ENCODE results near the gene SPTLC2. TPM values are rescaled to one million over a fixed set of nuclear protein-coding genes. Genes with fewer than 3 reads are reported as not detected.

Gene SPTLC2
- total RNA-seq, 4 donors from 2014 or later: 13.2 to 35.2 (median 20.5) TPM

DNA sequence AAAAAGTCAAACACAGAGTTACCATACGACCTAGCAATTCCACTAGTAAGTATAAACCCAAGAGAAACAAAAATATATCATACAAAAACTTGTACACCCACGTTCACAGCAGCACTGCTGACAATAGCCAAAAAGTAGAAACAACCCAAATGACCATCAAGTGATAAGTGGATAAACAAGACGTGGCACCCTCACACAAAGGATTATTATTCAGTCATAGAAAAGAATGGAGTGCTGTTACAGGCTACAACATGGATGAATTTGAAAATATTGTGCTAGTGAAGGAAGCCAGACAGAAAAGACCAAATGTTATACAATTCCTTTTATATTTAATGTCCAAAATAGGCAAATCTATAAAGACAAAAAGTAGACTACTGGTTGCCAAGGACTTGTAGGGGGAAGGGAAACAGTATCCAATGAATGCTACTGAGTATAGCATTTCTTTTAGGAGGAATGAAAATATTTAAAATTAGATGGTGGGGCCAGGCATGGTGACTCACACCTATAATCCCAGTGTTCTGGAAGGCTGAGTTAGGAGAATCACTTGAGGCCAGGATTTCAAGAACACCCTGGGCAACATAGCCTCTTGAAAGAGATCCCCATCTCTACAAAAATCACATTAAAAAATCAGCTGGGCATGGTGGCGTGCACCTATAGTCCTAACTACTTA is 41.9 kb downstream of the SPTLC2 start:
- no peak for ATAC-seq
- H3K27me3 ChIP-seq: no peaks in the 10 kb centered on the region
- 39 to 45% methylated on average over 4 of the region's 4 CpGs for WGBS, 2 donors (ENCODE audit: low coverage in 1 of 2)
- TF ChIP-seq POLR2A (IDR thresholded peaks at IDR 0.05) (no peak), POLR2AphosphoS5 (IDR thresholded peaks at IDR 0.05) (no peak), EP300 (IDR thresholded peaks at IDR 0.05) (no peak)
- TF ChIP-seq, protein P1, sequence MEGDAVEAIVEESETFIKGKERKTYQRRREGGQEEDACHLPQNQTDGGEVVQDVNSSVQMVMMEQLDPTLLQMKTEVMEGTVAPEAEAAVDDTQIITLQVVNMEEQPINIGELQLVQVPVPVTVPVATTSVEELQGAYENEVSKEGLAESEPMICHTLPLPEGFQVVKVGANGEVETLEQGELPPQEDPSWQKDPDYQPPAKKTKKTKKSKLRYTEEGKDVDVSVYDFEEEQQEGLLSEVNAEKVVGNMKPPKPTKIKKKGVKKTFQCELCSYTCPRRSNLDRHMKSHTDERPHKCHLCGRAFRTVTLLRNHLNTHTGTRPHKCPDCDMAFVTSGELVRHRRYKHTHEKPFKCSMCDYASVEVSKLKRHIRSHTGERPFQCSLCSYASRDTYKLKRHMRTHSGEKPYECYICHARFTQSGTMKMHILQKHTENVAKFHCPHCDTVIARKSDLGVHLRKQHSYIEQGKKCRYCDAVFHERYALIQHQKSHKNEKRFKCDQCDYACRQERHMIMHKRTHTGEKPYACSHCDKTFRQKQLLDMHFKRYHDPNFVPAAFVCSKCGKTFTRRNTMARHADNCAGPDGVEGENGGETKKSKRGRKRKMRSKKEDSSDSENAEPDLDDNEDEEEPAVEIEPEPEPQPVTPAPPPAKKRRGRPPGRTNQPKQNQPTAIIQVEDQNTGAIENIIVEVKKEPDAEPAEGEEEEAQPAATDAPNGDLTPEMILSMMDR (IDR thresholded peaks at IDR 0.05): no peak
- no peak overlapping the region for H3K4me3 ChIP-seq
- no peak overlapping the region for H3K27ac ChIP-seq
- H3K36me3 ChIP-seq: peaks cover 0 to 38% of the 10 kb centered on the region in 2 donors
- H3K4me1 ChIP-seq: peaks cover 0 to 5% (median 0%) of the 10 kb centered on the region in 3 donors
- no peaks in the 10 kb centered on the region for H3K9me3 ChIP-seq

DNA sequence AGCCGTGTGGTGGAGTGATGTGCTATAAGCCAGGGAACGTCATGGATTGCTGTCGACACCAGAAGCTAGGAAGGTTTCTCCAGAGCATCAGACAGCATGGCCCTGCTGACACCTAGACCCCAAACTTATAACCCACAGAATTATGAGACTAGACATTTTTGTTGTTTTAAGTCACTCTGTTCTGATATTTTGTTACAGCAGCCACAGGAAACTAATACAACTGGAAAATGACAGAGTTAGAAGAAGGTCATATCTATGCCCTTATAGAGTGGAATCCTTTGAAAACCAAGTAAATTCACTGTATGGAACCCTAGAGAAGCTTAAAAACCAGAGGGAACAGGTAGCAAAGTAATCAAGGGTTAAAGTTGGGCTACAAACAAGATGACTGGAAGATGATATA is 42.5 kb downstream of the SPTLC2 start:
- TF ChIP-seq POLR2A (IDR thresholded peaks at IDR 0.05): no peak
- no peak for TF ChIP-seq EP300 (IDR thresholded peaks at IDR 0.05)
- TF ChIP-seq POLR2AphosphoS5 (IDR thresholded peaks at IDR 0.05): no peak
- TF ChIP-seq, protein P1 (IDR thresholded peaks at IDR 0.05): no peak
- WGBS, 2 donors (ENCODE audit: low coverage in 1 of 2): 95 to 100% methylated on average over 2 to 3 of the region's 3 CpGs
- H3K36me3 ChIP-seq: peaks cover 0 to 38% of the 10 kb centered on the region in 2 donors

DNA sequence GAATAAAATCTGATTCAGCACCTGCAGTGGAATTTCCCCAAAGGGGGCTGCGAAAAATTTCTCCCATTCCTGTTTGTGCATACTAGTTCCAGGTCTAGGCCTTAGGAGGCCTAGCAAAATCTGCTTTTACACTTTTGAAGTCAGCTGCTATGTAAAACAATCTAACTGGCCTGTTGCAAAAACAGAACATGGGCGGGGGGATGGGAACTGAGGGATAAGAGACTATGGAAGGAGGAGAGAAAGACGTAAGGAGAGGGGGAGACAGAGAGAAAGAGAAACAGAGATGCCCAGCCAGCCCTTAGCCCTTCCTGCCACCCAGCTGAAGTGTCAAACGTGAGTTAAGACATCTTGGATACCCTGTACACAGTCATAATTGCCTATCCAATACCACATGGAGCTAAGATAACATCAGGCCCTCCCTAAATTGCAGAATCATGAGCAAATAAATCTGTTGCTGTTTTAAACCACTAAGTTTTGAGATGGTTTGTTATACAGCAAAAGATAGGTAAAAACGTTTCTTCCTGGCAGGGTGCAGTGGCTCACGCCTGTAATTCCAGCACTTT is 45.6 kb downstream of the SPTLC2 start:
- no peak for ATAC-seq
- TF ChIP-seq POLR2AphosphoS5 (IDR thresholded peaks at IDR 0.05): no peak
- no peak for TF ChIP-seq EP300 (IDR thresholded peaks at IDR 0.05)
- TF ChIP-seq POLR2A (IDR thresholded peaks at IDR 0.05): no peak
- TF ChIP-seq, protein P1 (IDR thresholded peaks at IDR 0.05): no peak
- H3K4me1 ChIP-seq: peaks cover 0 to 5% (median 0%) of the 10 kb centered on the region in 3 donors
- 49 to 67% methylated on average over 3 to 5 of the region's 6 CpGs for WGBS, 2 donors (ENCODE audit: low coverage in 1 of 2)
- no peaks in the 10 kb centered on the region for H3K27me3 ChIP-seq
- no peak overlapping the region for H3K27ac ChIP-seq
- peaks cover 0 to 33% of the 10 kb centered on the region in 2 donors for H3K36me3 ChIP-seq
- no peaks in the 10 kb centered on the region for H3K9me3 ChIP-seq
- H3K4me3 ChIP-seq: no peak overlapping the region

More for the DNA sequence above, 42.5 kb downstream of the SPTLC2 start:
- H3K4me1 ChIP-seq: peaks cover 0 to 5% (median 0%) of the 10 kb centered on the region in 3 donors
- H3K4me3 ChIP-seq: no peak overlapping the region
- no peak for ATAC-seq
- H3K9me3 ChIP-seq: no peaks in the 10 kb centered on the region
- no peaks in the 10 kb centered on the region for H3K27me3 ChIP-seq
- no peak overlapping the region for H3K27ac ChIP-seq

DNA sequence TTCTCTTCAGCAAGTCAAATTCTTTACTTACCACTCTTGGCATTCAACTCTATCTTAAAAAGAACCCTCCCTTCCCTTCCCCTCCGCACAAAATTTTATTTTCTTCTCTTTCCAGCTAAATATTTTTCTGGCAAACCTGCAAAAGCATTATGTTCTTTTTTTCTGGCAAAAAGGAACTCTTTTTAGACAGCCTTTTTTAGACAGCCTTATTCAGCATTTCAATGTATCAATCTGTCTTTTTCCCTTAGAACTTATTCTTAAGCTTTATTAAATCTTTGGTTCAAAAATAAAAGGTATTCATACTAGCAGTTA is 50.5 kb downstream of the SPTLC2 start:
- 47 to 48% methylated on average over 1 of the region's 1 CpG for WGBS, 2 donors (ENCODE audit: low coverage in 1 of 2)
- Histone ChIP-seq H3K27ac (no peak overlapping the region), H3K4me3 (no peak overlapping the region), H3K36me3 (peaks cover 0 to 33% of the 10 kb centered on the region in 2 donors), H3K9me3 (no peaks in the 10 kb centered on the region), H3K27me3 (no peaks in the 10 kb centered on the region), H3K4me1 (peaks cover 0 to 3% (median 0%) of the 10 kb centered on the region in 3 donors)
- ATAC-seq: no peak
- no peak for TF ChIP-seq EP300 (IDR thresholded peaks at IDR 0.05)
- TF ChIP-seq POLR2AphosphoS5 (IDR thresholded peaks at IDR 0.05): no peak
- TF ChIP-seq, protein P1 (IDR thresholded peaks at IDR 0.05): no peak

Measured in gastroesophageal sphincter (tissue), 4 donors.